HepG2 (cell line): ENCODE results near the gene PDGFD. TPM values are rescaled to one million over a fixed set of nuclear protein-coding genes. Genes with fewer than 3 reads are reported as not detected.

ENCODE experiments used
- ATAC-seq: fragments of 200-7000 bp; cut with Tn5 transposase; 3 replicates; pipeline ENCODE4 v1.9.1; 2020; ENCODE audit warnings: mild to moderate bottlenecking, moderate library complexity
- BruUV-seq: library from RNA; stranded (reverse); fragments of 400-500 nt; replicated peaks from 2 replicates; lab custom pipeline; 2021; lab: Mats Ljungman, UMichigan
- CTCF ChIA-PET: fragments of 300-600 bp; formaldehyde crosslinking; extraction: SDS; loops from one replicate; lab custom pipeline; 2021; ENCODE audit warnings: low total read pairs, inconsistent platforms, low intra/inter-chr PET ratio; lab: Yijun Ruan, JAX
- POLR2A ChIA-PET: fragments of 350-600 bp; sonication (Branson Sonifier 250); formaldehyde crosslinking; loops from one replicate; lab custom pipeline; 2020; ENCODE audit warnings: antibody characterized with exemption, inconsistent platforms; lab: Yijun Ruan, JAX
- DNase-seq: peaks from one replicate; pipeline ENCODE4 v3.0.0-alpha.2; 2015; ENCODE audit warnings: low spot score
- FAIRE-seq: peaks from 3 replicates; lab custom pipeline; 2011; peaks lifted over from hg19 to GRCh38; lab: Jason Lieb, UNC
- H2AFZ ChIP-seq: one replicate; pipeline ENCODE4 v1.6.1; 2011; ENCODE audit warnings: low read length, inconsistent platforms
- H3K27ac ChIP-seq: fragments of 300-600 bp; 3 replicates; pipeline ENCODE4 v1.8.0; 2011; ENCODE audit warnings: mixed run types, mild to moderate bottlenecking, mixed read lengths, low read length, inconsistent platforms; ENCODE audit not compliant: insufficient read depth; ENCODE audit errors: extremely low read length
- H3K27me3 ChIP-seq, 2 experiments: fragments of 200-600 bp in 1 of 2; 2 replicates in 1 of 2; 3 replicates in 1 of 2; pipeline versions ENCODE4 v1.6.0 to v1.8.0; 2011; ENCODE audit warnings: low read length in 2 of 2, mild to moderate bottlenecking in 2 of 2, moderate library complexity in 2 of 2, inconsistent platforms in 1 of 2; ENCODE audit not compliant: insufficient read depth in 2 of 2, control insufficient read depth in 1 of 2
- H3K36me3 ChIP-seq, 2 experiments: fragments of 200-600 bp in 1 of 2; replicated peaks in 1 of 2; 2 replicates in 1 of 2; 3 replicates in 1 of 2; pipeline versions ENCODE4 v1.5.1 to v1.8.0; 2011; ENCODE audit warnings: low read length in 2 of 2, inconsistent platforms in 1 of 2; ENCODE audit not compliant: insufficient read depth in 2 of 2, control insufficient read depth in 1 of 2
- H3K4me1 ChIP-seq: 2 replicates; pipeline ENCODE4 v1.5.1; 2012; ENCODE audit warnings: low read length, inconsistent platforms; ENCODE audit not compliant: insufficient read depth
- H3K4me2 ChIP-seq: 2 replicates; pipeline ENCODE4 v1.6.0; 2011; ENCODE audit warnings: low read depth, low read length, inconsistent platforms
- H3K4me3 ChIP-seq, 3 experiments: fragments of 200-600 bp in 1 of 3; sonication (generic), shearing (Covaris generic) in 1 of 3; replicated peaks in 1 of 3; 2 replicates each; pipeline ENCODE4 v1.5.1; 2011 to 2016; ENCODE audit warnings: low read length in 3 of 3, inconsistent platforms in 2 of 3, low read depth in 2 of 3, mild to moderate bottlenecking in 2 of 3, control low read depth in 1 of 3, mixed read lengths in 1 of 3; ENCODE audit not compliant: insufficient read depth in 1 of 3
- H3K79me2 ChIP-seq: one replicate; pipeline ENCODE4 v1.6.1; 2011; ENCODE audit warnings: low read length, inconsistent platforms; ENCODE audit not compliant: insufficient read depth
- H3K9ac ChIP-seq: 2 replicates; pipeline ENCODE4 v1.6.0; 2011; ENCODE audit warnings: mild to moderate bottlenecking, low read depth, low read length, inconsistent platforms; ENCODE audit not compliant: insufficient read depth
- H3K9me3 ChIP-seq: 2 replicates; pipeline ENCODE4 v1.5.1; 2012; ENCODE audit warnings: mild to moderate bottlenecking, low read length
- H4K20me1 ChIP-seq: 2 replicates; pipeline ENCODE4 v1.6.0; 2011; ENCODE audit warnings: inconsistent platforms, mild to moderate bottlenecking, low read length, moderate library complexity; ENCODE audit not compliant: insufficient read depth
- MAZ ChIP-seq, 2 experiments: sonication (generic) in 1 of 2; formaldehyde crosslinking in 1 of 2; IDR thresholded peaks; 2 replicates each; pipeline versions ENCODE4 v1.5.0 to v1.6.1; 2012 to 2020; ENCODE audit warnings: low read depth in 2 of 2, mild to moderate bottlenecking in 2 of 2, borderline replicate concordance in 1 of 2, improper control_type of control experiment in 1 of 2, low read length in 1 of 2, missing genetic modification reagents in 1 of 2, moderate library complexity in 1 of 2
- TARDBP ChIP-seq: sonication (generic); formaldehyde crosslinking; IDR thresholded peaks from 2 replicates; pipeline ENCODE4 v1.8.0; 2022; ENCODE audit warnings: mild to moderate bottlenecking, missing genetic modification reagents
- ZNF446 ChIP-seq: sonication (generic); formaldehyde crosslinking; IDR thresholded peaks from 2 replicates; pipeline ENCODE4 v1.5.0; 2020; ENCODE audit warnings: mild to moderate bottlenecking, missing genetic modification reagents
- WGBS: methylation state at CpG from one replicate; pipeline ENCODE4 v1.1.6; 2017; ENCODE audit warnings: low lambda C conversion rate; 5-methylcytosine and 5-hydroxymethylcytosine counted together
- in situ Hi-C: cut with HindIII; loops from 2 replicates; pipeline ENCODE4 v1.10.0; 2017; ENCODE audit warnings: low pct_unique_long_range_greater_than_20kb; ENCODE audit not compliant: extremely low pct_ligation_motif_present
- intact Hi-C: fragments of 100-400 bp; cut with micrococcal nuclease; formaldehyde crosslinking; loops from one replicate; pipeline ENCODE4 v1.10.0; 2022; ENCODE audit not compliant: unreplicated experiment
- polyA plus RNA-seq, 8 experiments: library from polyadenylated mRNA; depleted of rRNA in 3 of 8; stranded (reverse) in 7 of 8; unstranded in 1 of 8; fragments of >200 nt; fragmentation: Illumina TruSeq in 4 of 8; extraction: Trizol in 4 of 8; gene quantifications; 2 replicates each; pipeline versions ENCODE4 v1.2.1 to v1.2.3, GENCODE V29; 2011 to 2016; ENCODE audit warnings: low read depth in 4 of 8, missing spikeins in 1 of 8, mixed read lengths in 1 of 8; ENCODE audit not compliant: insufficient read depth in 1 of 8
- total RNA-seq, 5 experiments: library from RNA; depleted of rRNA; stranded (reverse); fragments of >200 nt; fragmentation: Illumina TruSeq; extraction: Trizol; gene quantifications; 2 replicates each; pipeline ENCODE4 v1.2.3, GENCODE V29; 2016; ENCODE audit warnings: low read depth in 1 of 5
- TF ChIP-seq, protein P1 (sequence below): sonication (generic); formaldehyde crosslinking; IDR thresholded peaks from 2 replicates; pipeline ENCODE4 v1.5.1; 2020; ENCODE audit warnings: missing genetic modification reagents, mild to moderate bottlenecking, borderline replicate concordance

The PDGFD gene
- total and polyA plus RNA-seq, 2 of the 13 experiments (the other 11 are each of a cell fraction or from before 2014, with no cell fraction given), result 0.09 to 0.29 TPM

DNA sequence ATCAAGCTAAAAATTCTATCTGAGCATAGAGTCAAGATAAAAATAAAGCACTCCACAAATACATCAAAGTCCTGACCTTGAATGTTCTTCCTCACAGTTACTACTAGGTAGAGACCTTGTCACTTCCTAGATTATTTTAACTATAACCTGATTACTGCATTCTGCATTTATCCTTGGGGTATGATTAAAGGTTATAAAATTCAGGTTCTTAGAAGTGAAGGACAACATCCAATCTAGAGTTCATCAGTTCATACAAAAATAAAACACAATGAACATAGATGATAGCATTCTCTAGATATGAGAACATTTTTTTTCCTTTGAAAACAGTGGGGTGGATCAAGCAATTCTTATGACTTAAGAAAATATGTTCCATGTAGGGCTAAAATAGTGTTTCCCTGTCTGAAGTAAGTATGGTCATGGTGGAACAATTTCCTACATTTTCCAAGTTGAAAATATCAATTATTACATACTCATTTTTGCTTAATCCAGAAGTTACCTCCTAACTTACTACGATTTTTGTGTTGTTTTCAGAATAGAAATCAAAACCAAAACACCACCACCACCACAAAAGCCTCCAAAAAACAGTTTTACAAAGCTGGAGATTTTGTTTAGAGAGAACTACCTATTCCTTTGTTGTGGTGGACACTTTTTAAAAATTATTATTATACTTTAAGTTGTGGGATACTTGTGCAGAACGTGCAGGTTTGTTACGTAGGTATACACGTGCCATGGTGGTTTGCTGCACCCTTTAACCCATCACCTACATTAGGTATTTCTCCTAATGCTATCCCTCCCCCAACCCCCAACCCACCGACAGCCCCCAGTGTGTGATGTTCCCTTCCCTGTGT, 239.6 kb downstream of the PDGFD start:
- Histone ChIP-seq H3K4me2 (no peak overlapping the region), H3K36me3 (no peaks in the 10 kb centered on the region), H3K4me1 (no peaks in the 10 kb centered on the region), H3K9ac (no peak overlapping the region), H3K9me3 (0 out of 2 replicates have a peak, but pooled peaks cover 5% of the 10 kb centered on the region), H3K27me3 (no peaks in the 10 kb centered on the region), H3K79me2 (no peaks in the 10 kb centered on the region), H2AFZ (no peak overlapping the region), H4K20me1 (no peaks in the 10 kb centered on the region), H3K4me3 (no peak overlapping the region), H3K27ac (no peak overlapping the region)
- no peak for DNase-seq
- FAIRE-seq, result no peak
- in situ Hi-C loops, result no loop called here
- no peak for ATAC-seq
- intact Hi-C loops, result no loop called here
- BruUV-seq, result no TSS peak
- CTCF ChIA-PET, result no interaction called here
- WGBS, result 6% methylated on average over 5 of the region's 5 CpGs
- POLR2A ChIA-PET, result no interaction called here
- TF ChIP-seq MAZ (IDR thresholded peaks at IDR 0.05; ENCODE audit: borderline replicate concordance, low read depth, low read length), result no peak
- no peak for TF ChIP-seq MAZ (CRISPR knock-in tag; IDR thresholded peaks at IDR 0.05; ENCODE audit: low read depth)
- TF ChIP-seq TARDBP (CRISPR knock-in tag), result no peak
- TF ChIP-seq ZNF446 (CRISPR knock-in tag), result no peak
- TF ChIP-seq, protein P1, sequence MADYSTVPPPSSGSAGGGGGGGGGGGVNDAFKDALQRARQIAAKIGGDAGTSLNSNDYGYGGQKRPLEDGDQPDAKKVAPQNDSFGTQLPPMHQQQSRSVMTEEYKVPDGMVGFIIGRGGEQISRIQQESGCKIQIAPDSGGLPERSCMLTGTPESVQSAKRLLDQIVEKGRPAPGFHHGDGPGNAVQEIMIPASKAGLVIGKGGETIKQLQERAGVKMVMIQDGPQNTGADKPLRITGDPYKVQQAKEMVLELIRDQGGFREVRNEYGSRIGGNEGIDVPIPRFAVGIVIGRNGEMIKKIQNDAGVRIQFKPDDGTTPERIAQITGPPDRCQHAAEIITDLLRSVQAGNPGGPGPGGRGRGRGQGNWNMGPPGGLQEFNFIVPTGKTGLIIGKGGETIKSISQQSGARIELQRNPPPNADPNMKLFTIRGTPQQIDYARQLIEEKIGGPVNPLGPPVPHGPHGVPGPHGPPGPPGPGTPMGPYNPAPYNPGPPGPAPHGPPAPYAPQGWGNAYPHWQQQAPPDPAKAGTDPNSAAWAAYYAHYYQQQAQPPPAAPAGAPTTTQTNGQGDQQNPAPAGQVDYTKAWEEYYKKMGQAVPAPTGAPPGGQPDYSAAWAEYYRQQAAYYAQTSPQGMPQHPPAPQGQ (CRISPR knock-in tag), result no peak
